Fibroblast of villous mesenchyme (primary cell): Measurements from ENCODE around the gene KDM4B. TPM values are rescaled to one million over a fixed set of nuclear protein-coding genes. Genes with fewer than 3 reads are reported as not detected.

Experiments
- DNase-seq: peaks from one replicate; pipeline ENCODE4 v3.0.0-alpha.2; 2010; ENCODE audit warnings: low read depth
- H3K4me3 ChIP-seq: 2 replicates; pipeline ENCODE4 v1.5.1; 2011; ENCODE audit warnings: low read depth, mild to moderate bottlenecking, low read length
- total RNA-seq: library from RNA; depleted of rRNA; stranded (reverse); fragments of >200 nt; gene quantifications from 2 replicates; pipeline ENCODE4 v1.2.3, GENCODE V29; 2012
- TF ChIP-seq, protein P1 (sequence below): IDR thresholded peaks from 2 replicates; pipeline ENCODE4 v1.5.1; 2012; ENCODE audit warnings: low read depth, mild to moderate bottlenecking, low read length; ENCODE audit not compliant: insufficient read depth

KDM4B gene
- total RNA-seq, 1 donor, result 17.7 TPM

DNA sequence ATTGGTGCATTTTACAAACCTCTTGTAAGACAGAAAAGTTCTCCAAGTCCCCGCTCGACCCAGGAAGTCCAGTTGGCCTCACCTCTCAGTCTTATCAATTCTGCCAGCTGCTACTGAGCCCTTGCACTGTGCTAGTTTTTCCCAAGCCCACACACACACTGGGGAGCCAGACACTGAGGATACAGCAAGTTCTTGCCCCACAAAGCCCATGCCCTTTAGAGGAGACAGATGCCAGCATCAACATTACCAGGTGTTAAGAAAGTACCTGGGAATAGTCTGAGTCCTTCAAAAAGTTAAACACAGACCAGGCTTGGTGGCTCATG is 196.7 kb downstream of the KDM4B start:
- TF ChIP-seq, protein P1, sequence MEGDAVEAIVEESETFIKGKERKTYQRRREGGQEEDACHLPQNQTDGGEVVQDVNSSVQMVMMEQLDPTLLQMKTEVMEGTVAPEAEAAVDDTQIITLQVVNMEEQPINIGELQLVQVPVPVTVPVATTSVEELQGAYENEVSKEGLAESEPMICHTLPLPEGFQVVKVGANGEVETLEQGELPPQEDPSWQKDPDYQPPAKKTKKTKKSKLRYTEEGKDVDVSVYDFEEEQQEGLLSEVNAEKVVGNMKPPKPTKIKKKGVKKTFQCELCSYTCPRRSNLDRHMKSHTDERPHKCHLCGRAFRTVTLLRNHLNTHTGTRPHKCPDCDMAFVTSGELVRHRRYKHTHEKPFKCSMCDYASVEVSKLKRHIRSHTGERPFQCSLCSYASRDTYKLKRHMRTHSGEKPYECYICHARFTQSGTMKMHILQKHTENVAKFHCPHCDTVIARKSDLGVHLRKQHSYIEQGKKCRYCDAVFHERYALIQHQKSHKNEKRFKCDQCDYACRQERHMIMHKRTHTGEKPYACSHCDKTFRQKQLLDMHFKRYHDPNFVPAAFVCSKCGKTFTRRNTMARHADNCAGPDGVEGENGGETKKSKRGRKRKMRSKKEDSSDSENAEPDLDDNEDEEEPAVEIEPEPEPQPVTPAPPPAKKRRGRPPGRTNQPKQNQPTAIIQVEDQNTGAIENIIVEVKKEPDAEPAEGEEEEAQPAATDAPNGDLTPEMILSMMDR, result no peak
- H3K4me3 ChIP-seq, result no peak overlapping the region
- DNase-seq, result no peak

DNA sequence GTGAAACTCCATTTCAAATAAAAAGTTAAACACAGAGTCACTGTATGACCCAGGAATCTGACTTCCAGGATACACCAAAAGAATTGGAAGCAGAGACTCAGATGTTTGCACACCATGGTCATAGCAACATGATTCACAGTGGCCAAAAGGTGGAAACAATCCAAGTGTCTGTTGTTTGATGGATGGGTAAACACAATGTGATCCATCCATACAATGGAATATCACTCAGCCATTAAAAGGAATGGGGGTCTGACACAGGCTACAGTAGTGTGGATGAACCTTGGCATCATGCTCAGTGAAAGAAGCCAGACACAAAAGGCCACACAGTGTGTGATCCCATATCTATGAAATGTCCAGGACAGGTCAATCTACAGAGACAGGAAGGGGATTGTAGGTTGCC is 197.3 kb downstream of the KDM4B start:
- DNase-seq, result peak; percentile 16
- no peak overlapping the region for H3K4me3 ChIP-seq
- TF ChIP-seq, protein P1, result no peak

DNA sequence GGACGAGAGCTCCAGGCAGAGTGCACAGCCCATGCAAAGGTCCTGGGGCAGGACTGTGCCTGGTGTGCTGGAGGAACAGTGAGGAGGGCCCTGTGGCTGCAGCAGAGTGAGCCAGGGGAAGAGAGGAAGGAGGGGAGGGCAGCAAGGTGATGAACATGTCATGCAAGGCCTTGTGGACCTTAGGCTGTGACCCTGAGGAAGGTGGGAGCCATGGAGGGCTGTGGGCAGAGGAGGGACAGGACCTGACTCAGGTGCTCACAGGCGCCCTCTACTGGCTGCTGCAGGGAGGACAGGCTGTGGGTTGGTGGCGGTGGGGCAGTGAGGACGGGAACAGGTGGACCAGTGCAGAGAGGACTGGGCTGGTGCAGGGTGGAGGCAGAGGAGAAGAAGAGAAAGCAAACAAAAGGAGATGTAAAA is 201.4 kb downstream of the KDM4B start:
- no peak overlapping the region for H3K4me3 ChIP-seq
- TF ChIP-seq, protein P1, result peak; percentile 53
- no peak for DNase-seq

DNA sequence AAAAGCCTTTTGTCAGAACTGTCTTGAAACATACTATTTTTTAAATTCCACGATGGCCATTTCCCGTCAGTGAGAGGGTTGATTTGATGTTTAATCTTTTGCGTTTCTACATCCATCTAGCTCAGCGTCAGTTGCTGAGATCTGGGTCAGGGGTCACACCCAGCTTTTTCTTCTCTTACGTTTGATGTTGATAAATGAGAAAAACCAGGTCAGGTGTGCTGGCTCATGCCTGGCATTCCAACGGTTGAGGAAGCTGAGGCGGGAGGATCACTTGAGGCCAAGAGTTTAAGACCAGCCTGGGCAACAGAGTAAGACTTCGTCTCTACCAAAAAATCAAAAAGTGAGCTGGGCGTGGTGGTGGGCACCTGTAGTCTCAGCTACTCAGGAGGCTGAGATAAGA is 202.8 kb downstream of the KDM4B start:
- DNase-seq, result no peak
- TF ChIP-seq, protein P1, result no peak
- H3K4me3 ChIP-seq, result no peak overlapping the region

DNA sequence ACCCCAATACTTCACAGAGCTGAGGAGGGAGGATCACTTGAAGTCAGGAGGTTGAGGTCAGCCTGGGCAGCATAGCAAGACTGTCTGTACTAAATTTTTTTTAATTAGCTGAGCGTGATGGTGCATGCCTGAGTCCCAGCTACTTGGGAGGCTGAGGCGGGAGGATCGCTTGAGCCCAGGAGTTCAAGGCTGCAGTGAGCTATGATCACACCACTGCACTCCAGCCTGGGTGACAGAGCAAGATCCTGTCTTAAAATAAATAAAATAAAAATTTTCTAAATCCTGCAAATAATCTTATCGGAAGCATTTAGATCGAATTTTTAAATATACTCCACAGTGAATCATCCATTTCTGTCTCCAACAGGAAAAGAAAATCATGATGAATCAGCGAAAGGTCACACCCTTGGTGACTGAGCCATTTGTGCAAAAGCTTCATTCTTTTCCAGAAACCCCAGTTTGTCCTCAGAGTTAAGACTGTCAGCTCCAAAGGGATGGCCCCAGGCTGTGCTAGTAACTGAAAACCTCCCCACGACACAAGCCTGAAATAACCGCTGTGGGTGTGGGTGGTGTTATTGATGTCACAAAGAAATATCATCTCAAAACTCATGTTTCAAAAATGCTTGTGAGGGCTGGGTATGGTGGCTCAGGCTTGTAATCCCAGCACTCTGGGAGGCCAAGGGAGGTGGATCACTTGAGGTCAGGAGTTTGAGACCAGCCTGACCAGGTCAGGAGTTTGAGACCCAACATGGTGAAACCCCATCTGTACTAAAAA is 204.1 kb downstream of the KDM4B start:
- TF ChIP-seq, protein P1, result no peak
- no peak overlapping the region for H3K4me3 ChIP-seq
- DNase-seq, result peak; percentile 87

DNA sequence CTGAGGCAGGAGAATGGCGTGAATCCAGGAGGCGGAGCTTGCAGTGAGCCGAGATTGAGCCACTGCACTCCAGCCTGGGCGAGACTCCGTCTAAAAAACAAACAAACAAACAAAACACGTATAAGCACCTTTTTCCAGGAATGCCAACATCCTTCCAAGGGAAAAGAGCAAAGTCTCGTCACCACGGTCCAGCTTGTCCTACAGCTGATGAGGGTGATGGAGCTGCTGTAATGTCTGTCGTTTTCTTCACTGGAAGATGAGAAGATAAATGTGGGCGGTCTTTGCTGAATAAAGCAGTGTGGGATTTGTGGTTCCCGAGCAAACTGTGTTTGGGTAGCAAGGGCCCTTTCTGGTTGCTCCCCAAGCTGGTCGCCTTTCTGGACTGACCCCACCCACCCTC is 205.1 kb downstream of the KDM4B start:
- TF ChIP-seq, protein P1, result no peak
- DNase-seq, result no peak
- no peak overlapping the region for H3K4me3 ChIP-seq
